T-helper 2 cell treated with Interferon-gamma antibody and Interleukin-4, amounts not matched to agents 100 ng/mL and 5 ng/mL, for 36 hours (primary cell): ENCODE data around the gene SMIM31. TPM values are rescaled to one million over a fixed set of nuclear protein-coding genes. Genes with fewer than 3 reads are reported as not detected.

Experiments used
- intact Hi-C: fragments of 100-400 bp; cut with micrococcal nuclease; formaldehyde crosslinking; loops from one replicate; pipeline ENCODE4 v1.15.1; 2023
- total RNA-seq: library from RNA; stranded (reverse); gene quantifications from 2 replicates; pipeline ENCODE4 v1.2.3, GENCODE V29; 2022

Gene SMIM31
- not detected in 2 replicates for total RNA-seq

- intact Hi-C loops = no loop called here
Measured at GRCh38 chr4:164753873-164754488, at the start of gene SMIM31. Gene SMIM31 (plus strand): TSS chr4:164754131. CDS start chr4:164770444, 16,313 bp downstream.

DNA sequence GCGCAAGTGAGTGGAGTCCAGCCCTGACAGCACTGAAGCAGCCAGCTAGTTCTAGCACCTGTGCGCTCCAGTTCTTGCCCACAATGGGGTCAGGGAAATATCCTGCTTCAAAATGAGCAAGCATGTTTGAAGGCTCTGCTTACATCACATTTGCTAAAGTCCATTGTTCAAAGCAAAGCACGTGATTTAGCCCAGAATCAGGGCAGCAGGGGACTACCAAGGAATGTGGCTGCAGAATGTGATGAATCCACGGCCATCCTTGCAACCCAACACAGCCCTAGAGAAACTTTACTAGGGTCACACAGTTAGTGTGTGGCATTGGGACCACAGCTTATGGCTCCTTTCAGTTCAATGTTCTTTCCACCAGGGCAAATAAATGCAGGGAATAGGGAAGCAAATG is 47.3 kb upstream of the SMIM31 start:
- intact Hi-C loops = no loop called here

GRCh38 chr4:164716901-164717300 is 37.0 kb upstream of the SMIM31 start:
- intact Hi-C loops = no loop called here

GRCh38 chr4:164718827-164719226 is 35.1 kb upstream of the SMIM31 start:
- intact Hi-C loops = no loop called here

DNA sequence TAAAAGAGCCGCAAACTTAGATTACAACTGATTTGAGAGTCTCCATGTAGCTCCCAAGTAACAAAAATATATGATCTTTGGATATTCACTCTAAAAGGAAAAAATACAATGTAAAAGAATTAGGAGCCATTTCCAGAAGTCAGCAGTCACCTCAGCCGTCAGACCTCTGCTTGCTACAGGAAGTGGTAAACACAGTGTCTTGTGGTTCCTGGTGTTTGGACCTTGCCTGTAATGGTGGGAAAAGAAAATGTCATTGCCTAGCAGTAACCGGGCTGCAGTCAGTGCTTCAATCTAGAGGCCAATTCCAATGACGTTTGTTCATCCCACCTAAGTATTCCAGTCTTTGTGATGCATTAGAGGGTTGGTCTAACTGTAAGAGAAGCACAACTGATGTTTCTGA is 28.9 kb upstream of the SMIM31 start:
- intact Hi-C loops = no loop called here

- intact Hi-C loops = loop anchor here (5.0 to 10.0 kb wide), 2 partner anchors 1049 to 1246 kb away; no protein-coding TSS in a partner anchor
Measured at GRCh38 chr4:164730705-164731393, 23.1 kb upstream of the SMIM31 start.

- intact Hi-C loops = loop anchor here (1.0 to 10.0 kb wide), 4 partner anchors 1050 to 1247 kb away; no protein-coding TSS in a partner anchor
Measured at GRCh38 chr4:164731827-164732474, 22.0 kb upstream of the SMIM31 start.

DNA sequence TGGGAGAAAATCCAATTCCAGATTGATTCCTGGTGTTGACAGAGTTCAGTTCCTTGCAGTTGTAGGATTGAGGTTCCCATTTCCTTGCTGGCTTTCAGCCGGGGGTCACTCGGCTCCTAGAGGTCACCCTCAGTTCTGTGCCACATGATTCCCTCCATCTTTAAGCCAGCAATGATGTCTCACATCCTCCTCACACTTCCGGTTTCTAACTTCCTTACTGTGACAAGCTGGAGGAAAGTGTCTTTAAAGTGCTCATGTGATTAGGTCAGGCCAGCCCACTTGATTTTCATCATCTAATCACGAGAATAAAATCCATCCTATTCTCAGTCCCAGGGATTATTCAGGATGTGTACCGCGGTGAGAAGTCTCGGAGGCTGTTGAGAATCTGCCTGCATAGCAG is 19.4 kb upstream of the SMIM31 start:
- intact Hi-C loops = loop anchor here (5.0 to 10.0 kb wide), 2 partner anchors 1052 to 1250 kb away; no protein-coding TSS in a partner anchor

- intact Hi-C loops = loop anchor here (1.0 kb wide), 1 partner anchor 1198 kb away; no protein-coding TSS in a partner anchor
Measured at GRCh38 chr4:164748375-164748774, 5.6 kb upstream of the SMIM31 start.

DNA sequence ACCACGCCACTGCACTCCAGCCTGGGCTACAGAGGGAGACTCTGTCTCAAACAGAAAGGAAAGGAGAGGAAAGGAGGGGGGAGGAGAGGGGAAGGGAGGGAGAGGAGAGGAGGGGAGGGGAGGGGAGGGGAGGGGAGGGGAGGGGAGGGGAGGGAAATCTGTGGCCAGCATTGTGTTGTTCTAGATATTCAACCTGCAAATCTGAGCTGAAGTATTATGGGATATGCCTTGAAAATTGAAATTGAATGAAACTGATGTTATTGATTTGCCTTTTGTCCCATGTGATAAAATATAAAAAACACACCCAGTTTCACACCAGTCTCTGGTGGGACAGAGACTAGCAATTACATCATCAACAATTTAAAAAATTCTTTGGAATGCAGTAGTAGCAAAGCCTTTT is 1.5 kb downstream of the SMIM31 start:
- intact Hi-C loops = no loop called here

DNA sequence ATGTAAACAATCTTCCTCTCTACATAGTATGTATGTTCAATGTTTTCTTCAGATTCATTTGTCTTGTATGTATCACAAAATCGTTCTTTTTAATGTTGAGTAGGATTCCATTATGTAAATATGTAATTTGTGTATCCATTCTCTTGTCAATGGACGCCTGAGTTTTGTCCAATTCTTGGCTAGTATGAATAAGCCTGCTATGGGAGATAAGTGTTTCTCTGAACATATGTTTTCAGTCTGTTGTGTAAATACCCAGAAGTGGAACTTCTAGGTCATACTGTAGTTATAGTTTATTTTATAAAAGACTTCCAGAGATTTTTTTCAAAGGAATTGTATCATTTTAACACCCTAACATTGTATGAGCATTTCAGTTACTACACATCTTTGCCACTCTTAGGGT is 2.8 kb downstream of the SMIM31 start:
- intact Hi-C loops = no loop called here

GRCh38 chr4:164761241-164761640 is 7.3 kb downstream of the SMIM31 start:
- intact Hi-C loops = no loop called here

GRCh38 chr4:164761746-164762275 is 7.9 kb downstream of the SMIM31 start:
- intact Hi-C loops = no loop called here

DNA sequence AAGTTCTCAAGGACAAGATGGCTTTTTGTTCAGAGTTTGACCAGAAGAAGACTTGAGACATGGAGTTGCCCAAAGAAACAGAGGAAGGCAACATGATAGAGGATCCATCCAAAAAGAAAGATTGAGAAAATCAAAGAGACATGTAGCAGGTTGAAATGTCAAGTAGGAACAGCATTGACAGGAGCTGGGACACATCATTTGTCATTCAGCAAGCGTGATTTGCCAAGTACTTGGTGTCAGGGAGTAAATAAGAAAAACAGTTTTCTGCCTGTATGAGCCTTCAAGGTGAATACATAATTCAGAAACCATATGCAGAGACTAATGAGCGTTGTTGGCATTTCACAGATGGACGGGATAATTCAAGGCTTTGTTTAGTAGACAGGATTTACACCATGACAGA is 11.2 kb downstream of the SMIM31 start:
- intact Hi-C loops = no loop called here

- intact Hi-C loops = no loop called here
Measured at GRCh38 chr4:164765833-164766232, 11.9 kb downstream of the SMIM31 start.

DNA sequence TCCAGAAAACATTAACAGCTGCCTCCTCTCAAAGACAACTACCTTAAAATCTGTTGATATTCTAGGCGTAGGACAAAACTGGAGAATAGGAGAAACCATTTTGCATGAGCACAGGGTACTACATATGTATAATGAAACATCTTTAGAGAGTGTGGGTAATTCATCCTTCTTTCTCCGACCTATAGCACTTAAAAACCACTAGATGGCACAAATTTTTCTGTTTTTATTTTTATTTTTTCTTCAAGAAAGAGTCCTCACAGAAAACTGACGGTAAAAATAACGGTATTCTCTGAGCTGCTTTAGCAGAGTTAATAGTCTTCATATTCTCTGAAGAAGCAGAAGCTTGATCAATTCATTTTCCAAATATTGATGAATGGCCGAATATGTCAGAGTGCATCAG is 14.6 kb downstream of the SMIM31 start:
- intact Hi-C loops = no loop called here

GRCh38 chr4:164770010-164770724 is 16.2 kb downstream of the SMIM31 start:
- intact Hi-C loops = loop anchor here (10.0 kb wide), 1 partner anchor 695 kb away; no protein-coding TSS in a partner anchor

GRCh38 chr4:164771088-164771487 is 17.2 kb downstream of the SMIM31 start:
- intact Hi-C loops = loop anchor here (10.0 kb wide), 1 partner anchor 694 kb away; no protein-coding TSS in a partner anchor

DNA sequence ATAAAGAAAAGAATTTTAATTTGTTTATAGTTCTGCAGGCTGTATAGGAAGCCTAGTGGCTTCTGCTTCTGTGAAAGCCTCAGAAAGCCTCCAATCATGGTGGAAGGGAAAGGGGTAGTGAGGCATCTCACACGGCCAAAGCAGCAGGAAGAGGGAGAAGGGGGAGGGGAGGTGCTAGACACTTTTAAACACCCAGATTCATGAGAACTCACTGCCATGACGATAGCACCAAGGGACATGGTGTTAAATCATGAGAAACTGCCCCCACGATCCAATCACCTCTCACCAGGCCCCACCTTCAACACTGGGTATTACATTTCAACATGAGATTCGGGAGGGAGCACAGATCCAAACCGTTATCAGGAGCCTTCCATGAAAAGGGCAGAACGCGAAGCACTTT is 18.1 kb downstream of the SMIM31 start:
- intact Hi-C loops = loop anchor here (10.0 kb wide), 1 partner anchor 693 kb away; no protein-coding TSS in a partner anchor

DNA sequence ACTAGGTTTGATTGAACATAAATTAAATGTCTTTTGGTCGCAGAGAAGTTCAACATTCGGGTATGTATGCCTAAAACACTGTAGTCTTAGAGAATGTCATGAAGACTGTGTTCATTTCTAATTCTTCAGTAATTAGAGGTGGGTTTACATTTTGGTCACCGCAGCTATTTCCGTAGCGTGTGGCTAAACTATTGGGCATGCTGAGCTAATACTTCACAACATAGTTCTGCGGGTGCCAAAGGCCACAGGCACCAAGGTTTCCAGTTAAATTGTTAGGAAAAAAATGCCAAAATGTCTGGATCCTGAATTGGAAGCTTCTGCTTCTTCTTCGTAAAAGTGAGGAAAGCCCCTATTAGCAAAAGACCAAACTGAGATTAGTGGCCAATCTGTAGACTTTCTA is 25.1 kb downstream of the SMIM31 start:
- intact Hi-C loops = loop anchor here (1.0 to 10.0 kb wide), 2 partner anchors 318 to 686 kb away; no protein-coding TSS in a partner anchor

DNA sequence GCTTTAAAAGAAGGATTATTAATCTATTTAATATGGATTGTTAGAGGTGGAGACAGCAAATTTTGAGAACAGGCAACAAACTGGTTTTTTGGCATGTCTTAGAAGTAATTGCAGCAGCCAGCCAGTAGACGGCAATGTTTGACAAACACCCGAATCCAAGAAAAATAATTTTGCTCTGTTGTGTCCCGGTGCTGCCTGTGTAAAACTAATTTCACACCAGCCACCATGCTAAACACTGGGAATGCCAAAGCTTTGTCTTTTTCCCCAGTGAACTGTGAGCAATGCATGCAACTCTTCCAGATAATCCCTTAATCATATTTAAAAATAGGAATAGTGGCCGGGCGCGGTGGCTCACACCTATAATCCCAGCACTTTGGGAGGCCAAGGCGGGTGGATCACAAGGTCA is 25.9 kb downstream of the SMIM31 start:
- intact Hi-C loops = loop anchor here (1.0 to 10.0 kb wide), 3 partner anchors 65 to 685 kb away; no protein-coding TSS in a partner anchor
